Sigmoid colon (tissue), 7 donors: Measurements from ENCODE around the gene PPDPF. TPM values are rescaled to one million over a fixed set of nuclear protein-coding genes. Genes with fewer than 3 reads are reported as not detected.
A peak's percentile ranks its signal among the peaks of the same experiment; 100 is the strongest.

Experiments used
- DNase-seq: peaks from one replicate; pipeline ENCODE4 v3.0.0-alpha.2; 2019
- H3K27ac ChIP-seq, 4 donors: fragments of 200-600 bp; sonication (generic); one replicate each; pipeline ENCODE4 v1.5.1; 2016 to 2019; ENCODE audit warnings: mild to moderate bottlenecking in 1 of 4
- H3K27me3 ChIP-seq, 3 donors: fragments of 200-600 bp; sonication (generic); one replicate each; pipeline ENCODE4 v1.5.1; 2019; ENCODE audit warnings: mild to moderate bottlenecking in 1 of 3
- H3K36me3 ChIP-seq, 4 donors: fragments of 200-600 bp; sonication (generic); one replicate each; pipeline ENCODE4 v1.5.1; 2016 to 2019
- H3K4me1 ChIP-seq, 4 donors: fragments of 200-600 bp; sonication (generic); one replicate each; pipeline ENCODE4 v1.5.1; 2017 to 2019
- H3K4me3 ChIP-seq, 4 donors: fragments of 200-600 bp; sonication (generic); one replicate each; pipeline ENCODE4 v1.5.1; 2017 to 2019; ENCODE audit warnings: mild to moderate bottlenecking in 2 of 4, moderate library complexity in 1 of 4
- H3K9me3 ChIP-seq, 4 donors: fragments of 200-600 bp in 3 of 4; sonication (generic) in 3 of 4; one replicate each; pipeline versions ENCODE4 v1.5.1 to v1.6.1; 2013 to 2019
- CTCF ChIP-seq, 4 experiments: fragments of 450-650 bp in 3 of 4; fragments of 200-600 bp in 1 of 4; IDR thresholded peaks; one replicate each; pipeline ENCODE4 v1.5.1; 2016 to 2019; ENCODE audit warnings: antibody characterized with exemption in 4 of 4, mild to moderate bottlenecking in 3 of 4, moderate library complexity in 2 of 4
- EP300 ChIP-seq, 4 donors: sonication (generic); formaldehyde crosslinking; IDR thresholded peaks; one replicate each; pipeline ENCODE4 v1.6.1; 2017; ENCODE audit warnings: antibody characterized with exemption in 4 of 4
- POLR2A ChIP-seq, 2 donors: fragments of 450-650 bp; IDR thresholded peaks; one replicate each; pipeline ENCODE4 v1.6.1; 2016; ENCODE audit warnings: antibody characterized with exemption in 2 of 2, mild to moderate bottlenecking in 2 of 2, moderate library complexity in 2 of 2
- POLR2AphosphoS5 ChIP-seq, 4 donors: sonication (generic); formaldehyde crosslinking; IDR thresholded peaks; one replicate each; pipeline ENCODE4 v1.6.1; 2017; ENCODE audit warnings: antibody characterized with exemption in 4 of 4
- WGBS, 2 donors: extraction: QIAGEN DNeasy Blood & Tissue Kit; methylation state at CpG; one replicate each; pipeline ENCODE4 v1.1.7; 2013; 5-methylcytosine and 5-hydroxymethylcytosine counted together
- intact Hi-C: fragments of 100-400 bp; cut with DNase I; formaldehyde crosslinking; loops from one replicate; pipeline ENCODE4 v1.15.1; 2023
- polyA plus RNA-seq, 3 donors: library from polyadenylated mRNA; stranded (reverse); fragments of 200-250 nt; gene quantifications; one replicate each; pipeline ENCODE4 v1.2.3, GENCODE V29; 2013
- total RNA-seq, 4 donors: library from RNA; depleted of rRNA; stranded (reverse); fragments of >200 nt; gene quantifications; one replicate each; pipeline ENCODE4 v1.1.0, GENCODE V29; 2016
- donor health status: healthy with polysubstance abuse.
- donor health status: Bipolar disorder and iron deficiency.
- donor health status: healthy.

Gene PPDPF
- total and polyA plus RNA-seq, 7 donors, result 82.8 to 1,688 (median 244) TPM

GRCh38 chr20:63498960-63499337, 21.6 kb upstream of the PPDPF start, which contains the start of gene EEF1A2:
Gene EEF1A2 (minus strand): TSS chr20:63499083. CDS start chr20:63497763, 1,320 bp downstream.
- peak; percentile 58 for DNase-seq
- TF ChIP-seq POLR2A (IDR thresholded peaks at IDR 0.05) (no peak), CTCF (IDR thresholded peaks at IDR 0.05) (no peak), EP300 (IDR thresholded peaks at IDR 0.05) (no peak), POLR2AphosphoS5 (IDR thresholded peaks at IDR 0.05) (no peak)
- Histone ChIP-seq H3K4me1 (peaks cover 0 to 38% (median 29%) of the 10 kb centered on the region in 4 donors), H3K27me3 (peaks cover 31 to 76% (median 47%) of the 10 kb centered on the region in 3 donors), H3K36me3 (no peaks in the 10 kb centered on the region), H3K9me3 (no peaks in the 10 kb centered on the region), H3K27ac (no peak within 1 kb of the TSS), H3K4me3 (peak within 1 kb of the TSS in 3 of 4 donors; percentile 34 to 48 (median 46))
- intact Hi-C loops, result no loop called here
- 1% methylated on average over 58 of the region's 58 CpGs for WGBS, 2 donors

GRCh38 chr20:63499338-63499969, 21.1 kb upstream of the PPDPF start:
- WGBS, 2 donors, result 8 to 12% methylated on average over 48 of the region's 48 CpGs
- Histone ChIP-seq H3K27me3 (peaks cover 31 to 76% (median 47%) of the 10 kb centered on the region in 3 donors), H3K27ac (no peak overlapping the region), H3K9me3 (no peaks in the 10 kb centered on the region), H3K36me3 (no peaks in the 10 kb centered on the region), H3K4me1 (peaks cover 0 to 38% (median 29%) of the 10 kb centered on the region in 4 donors), H3K4me3 (peak overlapping the region in 3 of 4 donors; percentile 34 to 48 (median 46))
- intact Hi-C loops, result no loop called here
- TF ChIP-seq POLR2AphosphoS5 (IDR thresholded peaks at IDR 0.05) (no peak), POLR2A (IDR thresholded peaks at IDR 0.05) (no peak), EP300 (IDR thresholded peaks at IDR 0.05) (no peak), CTCF (IDR thresholded peaks at IDR 0.05) (no peak)
- peak; percentile 58 for DNase-seq

- H3K36me3 ChIP-seq, result no peaks in the 10 kb centered on the region
- H3K27ac ChIP-seq, result no peak overlapping the region
- peaks cover 0 to 4% (median under 1%) of the 10 kb centered on the region in 4 donors for H3K9me3 ChIP-seq
- H3K4me3 ChIP-seq, result no peak overlapping the region
- TF ChIP-seq CTCF (IDR thresholded peaks at IDR 0.05) (no peak), EP300 (IDR thresholded peaks at IDR 0.05) (no peak), POLR2A (IDR thresholded peaks at IDR 0.05) (no peak), POLR2AphosphoS5 (IDR thresholded peaks at IDR 0.05) (no peak)
- 59 to 83% methylated on average over 24 of the region's 24 CpGs for WGBS, 2 donors
- no peak for DNase-seq
- intact Hi-C loops, result no loop called here
- peaks cover 31 to 75% (median 47%) of the 10 kb centered on the region in 3 donors for H3K27me3 ChIP-seq
- H3K4me1 ChIP-seq, result peaks cover 0 to 38% (median 29%) of the 10 kb centered on the region in 4 donors
Observed at GRCh38 chr20:63500151-63500901, 20.2 kb upstream of the PPDPF start.

GRCh38 chr20:63500902-63501817, 19.4 kb upstream of the PPDPF start:
- intact Hi-C loops, result no loop called here
- peaks cover 0 to 33% (median 25%) of the 10 kb centered on the region in 4 donors for H3K4me1 ChIP-seq
- no peak for DNase-seq
- H3K4me3 ChIP-seq, result no peak overlapping the region
- H3K9me3 ChIP-seq, result peaks cover 0 to 6% (median 2%) of the 10 kb centered on the region in 4 donors
- no peak overlapping the region for H3K27ac ChIP-seq
- TF ChIP-seq EP300 (IDR thresholded peaks at IDR 0.05) (no peak), POLR2AphosphoS5 (IDR thresholded peaks at IDR 0.05) (no peak), POLR2A (IDR thresholded peaks at IDR 0.05) (no peak), CTCF (IDR thresholded peaks at IDR 0.05) (no peak)
- WGBS, 2 donors, result 82 to 85% methylated on average over 27 of the region's 27 CpGs
- no peaks in the 10 kb centered on the region for H3K36me3 ChIP-seq
- H3K27me3 ChIP-seq, result peaks cover 31 to 66% (median 47%) of the 10 kb centered on the region in 3 donors
